ENCODE results near the gene TBC1D16.

Gene TBC1D16

GRCh38 chr17:79936641-79937381, 98.9 kb downstream of the TBC1D16 start:
- DNase-seq: peak; percentile 21

- no peak for DNase-seq
Measured at GRCh38 chr17:79936050-79936449, 99.6 kb downstream of the TBC1D16 start.

- DNase-seq: no peak
Measured at GRCh38 chr17:79935197-79935885, 100.3 kb downstream of the TBC1D16 start.

DNA sequence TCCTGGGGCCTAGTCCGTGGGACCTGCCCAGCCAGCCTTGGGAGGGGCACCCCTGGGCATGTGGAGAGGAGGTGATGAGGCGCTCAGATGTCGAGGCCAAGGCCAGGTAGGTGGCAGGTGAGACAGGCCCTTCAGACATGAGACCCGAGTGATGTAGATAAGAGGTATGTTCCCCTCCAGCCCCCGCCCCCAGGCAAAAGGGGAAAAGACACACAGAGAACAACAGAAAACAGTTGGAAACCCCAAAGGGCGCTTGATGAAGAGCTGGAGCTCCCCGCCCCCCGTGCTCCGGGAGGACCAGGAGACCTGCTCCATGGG, 101.1 kb downstream of the TBC1D16 start:
- no peak for DNase-seq

- peak; percentile 2 for DNase-seq
Measured at GRCh38 chr17:79933863-79934652, 101.6 kb downstream of the TBC1D16 start.

DNA sequence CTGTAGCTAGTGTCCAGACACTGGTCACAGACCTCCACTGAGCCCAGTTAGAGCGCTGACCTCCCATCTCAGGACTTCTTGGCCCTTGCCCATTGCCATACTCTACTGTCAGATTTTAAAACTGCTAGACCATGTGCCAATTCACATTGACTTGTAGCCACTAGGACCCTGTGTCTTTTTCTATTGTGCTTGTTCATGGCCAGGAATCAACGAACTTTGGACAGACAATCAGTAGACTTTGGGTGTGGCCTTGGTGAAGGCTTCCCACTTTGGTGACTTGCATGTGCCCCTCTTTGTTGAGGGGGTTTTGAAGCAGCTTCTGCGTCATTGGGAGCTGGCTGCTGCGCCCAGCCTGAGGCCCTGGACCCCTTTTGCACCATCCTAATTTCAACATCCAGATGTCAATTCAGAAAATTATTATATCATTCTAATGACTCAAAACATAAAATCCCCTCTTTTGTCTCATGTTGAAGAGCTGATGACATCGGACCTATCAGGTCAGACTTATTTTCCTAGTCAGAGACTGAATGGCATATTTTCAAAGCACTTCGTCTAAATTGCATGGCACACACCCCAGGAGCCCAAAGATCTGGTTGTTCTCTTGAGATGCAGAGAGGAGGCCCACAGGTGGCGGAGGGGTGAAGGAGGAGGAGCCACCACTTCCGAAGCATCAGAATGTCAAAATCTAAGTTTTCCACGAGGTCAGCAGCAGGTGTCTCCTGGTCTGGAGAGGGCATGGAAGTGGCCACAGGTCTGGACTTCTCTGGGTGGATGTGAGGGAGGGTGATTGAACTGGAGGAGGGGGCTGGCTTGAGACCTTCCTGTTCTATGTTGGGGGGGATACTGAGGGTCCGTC, 103.0 kb downstream of the TBC1D16 start:
- DNase-seq: peak; percentile 21

DNA sequence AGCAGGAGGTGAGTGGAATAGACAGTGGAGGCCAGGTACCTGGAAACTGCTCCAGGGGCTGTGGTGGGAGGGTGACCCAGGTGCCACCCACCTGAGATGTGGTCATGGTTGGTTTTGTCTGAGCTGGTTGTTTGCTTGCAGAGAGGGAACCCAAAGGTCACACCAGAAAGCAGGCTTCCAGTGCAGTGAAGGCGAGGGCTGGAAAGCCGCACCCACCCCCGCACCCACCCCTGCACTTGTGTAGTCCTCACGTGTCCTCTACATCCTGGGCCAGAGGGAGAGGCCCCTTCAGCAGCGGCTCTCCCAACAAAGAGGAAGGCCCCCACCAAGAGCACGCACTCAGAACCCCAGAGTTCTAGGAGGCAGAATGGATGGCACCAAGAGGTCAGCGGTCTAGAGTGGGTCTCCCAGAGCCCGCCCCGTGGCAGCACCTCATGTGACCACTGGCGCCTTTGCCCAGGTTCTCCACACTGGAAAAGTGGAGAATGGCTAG, 103.8 kb downstream of the TBC1D16 start:
- peak; percentile 13 for DNase-seq

- DNase-seq: peak; percentile 34
Measured at GRCh38 chr17:79930877-79931816, 104.5 kb downstream of the TBC1D16 start.

DNA sequence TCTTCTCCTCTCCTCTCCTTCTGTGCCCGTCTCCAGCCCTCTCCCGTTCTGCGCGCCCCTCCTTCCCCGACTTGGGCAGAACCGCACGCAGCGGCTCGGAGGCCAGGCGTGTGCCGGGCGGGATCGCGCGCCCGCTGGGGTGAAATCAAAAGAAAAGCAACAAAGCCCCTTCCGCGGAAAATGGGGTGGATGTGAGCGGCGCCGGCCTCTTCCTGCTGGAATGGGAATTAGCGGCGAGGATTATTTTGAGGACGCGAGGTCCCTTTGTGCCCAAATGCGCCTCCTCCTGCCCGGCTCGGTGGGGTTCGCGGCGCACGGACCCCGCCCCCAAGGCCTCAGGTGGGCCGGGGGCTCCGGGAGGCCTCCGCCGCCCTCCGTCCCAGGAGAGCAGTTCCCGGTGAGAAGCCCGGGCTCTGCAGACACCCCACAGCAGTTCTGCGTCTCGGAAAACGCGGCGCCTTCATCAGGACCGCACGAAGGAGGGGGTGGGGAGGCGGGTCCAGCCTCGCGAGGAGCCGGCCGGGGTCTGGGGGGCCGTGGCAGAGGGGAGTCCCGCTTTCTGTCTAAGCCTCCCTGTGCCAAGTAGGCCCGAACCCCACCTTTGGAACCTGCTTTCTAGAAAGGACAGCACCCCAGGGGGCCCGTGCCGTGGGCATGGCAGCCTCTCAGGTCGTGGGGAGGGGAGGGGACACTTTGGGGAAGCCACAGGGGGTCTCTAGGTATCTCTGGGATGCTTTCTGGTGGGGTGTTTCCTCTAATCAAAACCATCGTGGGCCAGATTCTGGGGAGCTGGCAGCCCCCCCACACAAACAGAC, 105.4 kb downstream of the TBC1D16 start:
- peak; percentile 74 for DNase-seq

DNA sequence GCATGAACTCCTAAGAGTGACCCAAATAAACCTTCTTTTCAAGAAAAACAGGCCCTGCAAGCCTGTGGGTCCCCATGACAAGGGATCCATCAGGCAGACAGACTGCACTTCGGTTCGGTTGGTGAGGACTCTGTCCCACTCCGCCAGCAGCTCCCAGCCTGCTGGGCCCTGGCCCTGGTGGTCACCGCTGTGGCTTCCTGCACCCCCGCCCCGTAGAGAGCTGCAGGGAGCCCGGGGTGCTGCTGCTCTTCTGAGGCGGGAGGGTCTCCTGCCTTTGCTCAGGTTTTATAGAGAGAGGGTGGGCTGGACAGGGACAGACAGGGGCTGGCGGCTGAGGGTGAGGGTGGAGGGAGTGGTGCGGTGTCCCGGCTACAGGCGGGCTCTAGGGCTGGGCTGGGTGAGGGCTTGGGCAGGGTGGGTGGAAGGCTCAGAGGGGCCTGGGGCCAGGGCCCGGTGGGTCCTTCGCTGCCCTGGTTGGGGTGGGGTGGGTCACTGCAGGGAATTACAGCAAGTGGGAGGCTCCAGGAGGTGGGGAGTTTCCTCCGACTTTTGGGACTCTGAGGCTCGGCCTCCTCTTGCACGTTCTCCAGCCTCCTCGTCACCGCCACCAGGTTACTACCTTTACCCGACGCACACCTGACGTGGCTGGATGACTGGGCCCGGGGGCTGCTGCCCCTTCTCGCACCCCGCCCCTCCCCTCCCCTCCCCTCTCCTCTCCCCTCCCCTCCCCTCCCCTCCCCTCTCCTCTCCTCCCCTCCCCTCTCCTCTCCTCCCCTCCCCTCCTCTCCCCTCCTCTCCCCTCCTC, 106.2 kb downstream of the TBC1D16 start:
- DNase-seq: no peak

DNA sequence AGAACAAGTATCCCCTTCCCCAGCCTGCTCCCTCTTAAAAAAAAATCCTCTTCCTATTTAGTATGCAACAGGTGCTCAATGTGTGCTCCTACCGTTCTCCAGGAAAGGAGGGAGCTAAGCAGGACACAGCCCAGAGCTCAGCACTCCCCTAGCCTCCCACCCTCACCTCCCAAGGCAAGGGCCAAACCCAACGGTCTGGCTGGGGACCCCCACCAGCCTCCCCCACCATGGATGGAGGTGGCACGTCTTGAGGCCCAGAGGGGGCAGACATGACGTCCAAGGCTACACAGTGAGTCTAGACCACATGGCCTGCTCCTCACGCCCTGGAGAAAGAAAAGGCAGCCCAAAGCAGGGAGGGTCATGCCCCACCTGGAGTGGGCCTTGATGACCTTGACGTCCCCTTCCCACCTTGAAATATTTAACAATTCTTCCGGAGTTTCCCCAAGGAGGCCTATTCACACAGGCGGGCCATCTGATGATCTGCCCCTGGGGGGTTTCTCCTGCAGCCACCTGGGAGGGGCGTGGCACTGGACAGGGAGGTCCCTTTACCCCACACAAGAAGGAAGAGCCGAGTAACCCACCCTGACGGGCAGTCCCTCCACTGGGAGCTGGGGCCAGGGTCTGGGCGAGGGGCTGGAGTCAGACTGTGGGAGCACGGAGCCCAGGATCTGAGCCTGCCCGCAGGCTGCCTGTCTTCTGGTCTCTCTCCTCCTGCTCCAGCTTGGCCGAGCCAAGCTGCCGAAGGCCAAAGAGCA, 107.0 kb downstream of the TBC1D16 start:
- no peak for DNase-seq

DNA sequence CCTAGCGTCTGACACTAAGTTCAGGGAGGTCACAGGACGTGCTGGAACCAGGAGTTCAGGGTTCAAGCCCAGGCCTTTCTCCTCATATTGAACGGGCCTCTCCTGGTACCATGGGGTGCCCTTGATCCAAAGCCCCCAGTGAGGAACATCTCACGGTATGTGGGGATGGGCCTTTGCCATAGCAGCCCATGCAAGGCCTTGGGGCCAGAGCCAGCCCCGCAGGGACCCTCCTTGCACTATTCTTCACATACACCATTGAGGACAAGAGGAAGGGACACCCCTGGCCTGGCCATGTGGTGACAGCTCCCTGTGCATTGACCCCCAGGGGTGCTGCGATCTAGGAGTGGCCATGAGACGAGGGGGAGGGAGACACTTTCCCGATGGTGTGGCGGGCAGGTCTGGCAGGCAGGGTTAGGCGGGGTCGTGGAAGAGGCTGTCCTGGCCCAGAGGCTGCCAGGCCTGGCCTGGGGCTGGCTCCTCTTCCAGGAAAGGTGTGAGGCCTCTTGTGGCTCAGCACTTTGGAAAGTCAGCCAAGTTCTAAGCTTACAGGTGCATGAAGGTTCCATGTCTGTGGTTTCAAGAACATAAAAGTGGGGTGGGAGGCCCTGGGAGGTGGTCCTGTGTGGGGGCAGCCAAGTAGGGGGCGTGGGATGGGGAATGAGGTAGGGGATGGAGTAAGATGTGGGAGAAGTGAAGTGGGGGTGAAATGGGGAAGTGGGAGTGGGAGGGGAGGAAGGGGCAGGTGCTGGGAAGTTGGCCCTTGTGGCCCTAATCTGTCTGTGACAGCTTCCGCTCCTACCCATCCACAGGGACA, 107.8 kb downstream of the TBC1D16 start:
- no peak for DNase-seq

- DNase-seq: no peak
Measured at GRCh38 chr17:79927136-79927661, 108.5 kb downstream of the TBC1D16 start.

DNA sequence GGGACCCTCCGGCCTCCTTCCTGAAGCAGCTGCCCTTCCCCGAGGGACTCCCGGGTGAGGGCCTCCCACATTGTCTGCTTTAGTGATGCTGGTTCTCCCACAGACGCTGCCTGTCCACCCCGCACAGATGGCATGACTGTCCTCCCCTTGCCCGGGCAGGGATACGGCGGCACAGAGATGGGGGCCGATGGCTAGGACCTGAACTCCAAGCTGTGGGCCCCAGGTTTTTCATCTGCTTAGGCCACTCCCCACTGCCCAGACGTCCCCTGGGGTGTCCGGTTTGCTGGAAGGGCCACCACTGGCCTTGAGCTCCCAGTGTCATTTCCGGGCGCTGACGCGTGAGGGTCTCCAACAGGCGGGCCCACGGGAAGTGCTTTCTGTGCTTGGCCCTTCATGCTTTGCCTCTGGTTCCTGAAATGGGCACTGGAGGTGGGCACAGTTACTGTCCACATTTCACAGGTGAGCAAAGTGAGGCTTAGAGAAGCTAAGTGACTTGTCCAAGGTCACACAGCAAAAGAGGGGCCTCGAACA, 109.0 kb downstream of the TBC1D16 start:
- no peak for DNase-seq

DNA sequence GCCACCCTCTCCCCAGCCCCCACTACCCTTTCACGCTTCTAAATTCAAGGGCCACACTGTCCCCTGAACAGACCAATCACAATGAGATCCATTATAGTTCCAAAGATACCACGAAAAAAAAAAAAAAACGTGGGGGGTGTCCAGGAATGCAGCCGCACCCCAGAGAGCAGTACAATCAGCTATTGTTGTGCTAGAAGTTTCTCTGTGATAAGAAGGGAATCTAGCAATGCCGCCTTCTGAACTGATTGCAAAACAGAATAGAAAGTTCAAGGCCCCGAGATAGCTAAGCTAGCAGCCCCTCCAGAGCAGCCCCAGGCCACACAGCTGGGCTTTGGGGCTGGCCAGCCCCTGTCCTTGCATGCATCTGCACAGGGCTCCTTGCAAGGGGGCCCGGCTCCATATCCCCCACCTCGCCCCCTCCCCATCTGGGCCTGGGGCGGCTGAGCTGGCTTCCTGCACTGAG, 109.5 kb downstream of the TBC1D16 start:
- no peak for DNase-seq

DNA sequence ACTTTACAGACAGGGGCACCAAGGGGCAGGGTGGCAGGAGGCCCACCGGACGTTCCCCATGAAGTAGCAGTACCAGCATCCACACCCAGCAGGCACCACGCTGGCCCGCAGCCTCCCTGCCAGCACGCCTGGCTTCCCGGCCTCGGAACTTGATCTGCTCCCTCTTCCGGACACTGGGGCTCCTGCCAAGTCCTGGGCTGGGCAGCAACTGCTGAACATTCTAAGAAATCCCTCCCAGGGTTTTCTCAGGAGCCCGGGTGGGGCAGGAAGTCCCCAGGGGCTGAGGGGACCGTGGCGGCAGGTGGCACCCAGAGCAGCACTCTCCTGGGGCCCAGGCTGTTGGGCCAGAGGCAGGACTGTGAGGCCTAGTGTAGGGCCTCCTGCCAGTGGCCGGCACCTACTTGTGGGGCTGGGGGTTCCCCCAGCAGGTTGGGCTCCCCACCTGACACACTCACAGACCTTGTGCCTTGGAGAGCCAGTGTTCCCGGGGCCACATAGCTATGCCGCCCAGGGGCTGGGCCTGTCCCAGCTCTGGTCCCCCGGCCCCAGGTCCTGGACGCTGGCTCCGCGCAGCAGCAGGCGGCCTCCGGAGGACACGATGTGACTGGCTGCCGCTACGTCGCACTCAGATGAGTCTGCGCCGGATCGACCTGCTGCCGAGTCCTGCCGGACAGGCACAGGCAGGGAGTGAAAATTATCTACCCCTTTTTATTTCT, 110.3 kb downstream of the TBC1D16 start:
- no peak for DNase-seq

DNA sequence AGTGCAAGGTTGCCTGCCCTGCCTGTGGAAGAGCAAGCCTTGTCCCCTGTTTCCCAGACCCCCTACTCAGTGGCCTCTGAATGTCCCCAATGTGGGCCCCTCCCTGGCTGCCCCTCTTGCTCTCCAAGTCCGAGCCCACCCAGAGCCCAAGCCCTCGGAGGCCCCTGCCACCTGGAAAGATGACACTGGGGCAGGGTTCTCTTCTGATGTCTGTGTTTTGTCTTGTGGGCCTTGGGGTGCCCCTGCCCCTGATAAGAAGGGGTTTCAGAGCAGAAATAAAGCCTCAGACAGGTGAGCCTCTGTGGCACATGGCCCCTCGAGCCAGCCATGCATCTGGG, 111.1 kb downstream of the TBC1D16 start:
- DNase-seq: no peak
